NCI-H510A treated with DMSO at 0.1 percent for 48 hours (cell line): ENCODE measurements around the gene PRR20G.
"Not testable (repeated sequence)": the region's sequence is repeated elsewhere in the genome, so short reads cannot be mapped to it uniquely, and the experiment has no call there.

Experiments used
- DNase-seq: peaks from one replicate; lab custom pipeline; 2025; lab: John Stamatoyannopoulos, UW

The PRR20G gene

GRCh38 chr3:127299276-127299675 lies 11.4 kb upstream of the PRR20G start:
- DNase-seq = no peak

- no peak for DNase-seq
Observed at GRCh38 chr3:127296959-127297358, 9.1 kb upstream of the PRR20G start.

- no peak for DNase-seq
Observed at GRCh38 chr3:127296166-127296565, 8.3 kb upstream of the PRR20G start.

- DNase-seq = not testable (repeated sequence)
Observed at GRCh38 chr3:127293650-127294049, 5.8 kb upstream of the PRR20G start.

GRCh38 chr3:127291611-127292010 lies 3.8 kb upstream of the PRR20G start:
- no peak for DNase-seq

DNA sequence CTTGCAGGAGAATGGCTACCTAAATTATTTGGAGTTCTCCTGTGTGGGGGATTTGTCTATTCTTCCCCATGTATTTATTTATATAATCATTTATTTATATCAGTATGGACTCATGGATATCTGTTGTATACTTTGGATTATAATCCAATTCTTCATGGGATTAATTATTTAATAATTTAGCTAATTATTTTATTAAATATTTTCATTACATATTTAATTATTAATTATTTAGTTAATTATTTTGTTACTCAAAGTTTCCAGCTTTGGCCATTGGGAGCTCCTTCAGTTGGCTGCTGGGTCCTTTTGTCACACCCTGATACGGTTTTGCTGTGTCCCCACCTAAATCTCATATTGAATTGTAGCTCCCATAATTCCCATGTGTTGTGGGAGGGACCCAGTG lies 3.3 kb upstream of the PRR20G start:
- no peak for DNase-seq

DNA sequence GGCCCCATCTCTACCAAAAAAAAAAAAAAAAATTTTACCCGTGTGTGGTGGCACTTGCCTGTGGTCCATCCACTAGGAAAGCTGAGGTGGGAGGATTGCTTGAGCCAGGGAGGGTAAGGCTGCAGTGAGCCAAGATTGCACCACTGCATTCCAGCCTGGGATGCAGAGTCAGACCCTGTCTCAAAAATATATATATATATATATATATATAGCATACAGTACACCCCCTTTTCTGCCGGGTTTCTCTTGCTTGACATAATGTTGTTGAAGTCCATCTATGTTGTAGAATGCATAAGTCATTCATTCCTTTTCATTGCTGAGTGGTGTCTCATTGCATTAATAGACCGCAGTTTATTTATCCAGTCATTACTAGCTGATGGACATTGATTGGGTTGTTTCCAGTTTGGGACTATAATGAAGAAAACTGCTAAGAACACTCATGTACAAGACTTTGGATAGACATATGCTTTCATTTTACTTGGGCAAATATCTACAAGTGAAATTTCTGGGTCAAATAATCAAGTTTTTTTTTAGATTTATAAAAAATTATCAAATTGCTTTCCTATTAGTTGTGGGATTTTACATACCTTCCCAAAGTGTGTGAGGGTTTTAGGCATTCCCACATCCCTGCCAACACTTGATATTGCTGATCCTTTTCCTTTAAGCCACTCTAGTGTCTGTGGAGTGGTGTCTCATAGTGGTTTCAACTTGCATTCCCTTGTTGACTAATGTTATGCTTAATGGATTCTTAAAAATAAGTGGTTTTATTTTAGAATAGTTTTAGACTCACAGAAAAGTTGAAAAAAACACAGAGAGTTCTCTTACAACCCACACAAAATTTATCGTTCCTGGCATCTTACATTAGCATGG lies 2.1 kb upstream of the PRR20G start:
- DNase-seq = no peak

GRCh38 chr3:127288921-127289705 lies 1.3 kb upstream of the PRR20G start:
- DNase-seq = no peak

GRCh38 chr3:127288343-127288742 lies 497 bp upstream of the PRR20G start:
- no peak for DNase-seq

GRCh38 chr3:127286571-127287140 lies 1.2 kb downstream of the PRR20G start:
- no peak for DNase-seq

DNA sequence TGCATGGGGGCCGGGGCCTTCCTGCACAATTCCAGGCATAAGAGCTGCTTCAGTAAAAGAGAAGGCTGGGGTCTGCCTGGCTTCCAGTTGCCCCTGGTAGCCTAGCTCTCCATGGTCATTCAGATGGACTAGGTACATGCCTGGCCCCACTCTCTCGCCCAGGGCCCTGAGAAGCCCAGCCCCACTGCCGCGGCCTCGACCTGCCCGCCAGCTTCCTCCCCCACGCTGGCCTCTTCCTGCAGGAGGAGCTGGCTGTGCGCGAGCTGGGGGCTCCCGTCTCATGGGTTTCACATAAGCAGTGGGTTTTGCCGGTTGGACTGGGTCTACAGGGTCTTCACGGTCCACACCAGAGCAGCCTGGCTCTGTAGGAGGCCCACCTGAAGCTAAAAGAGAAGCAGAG lies 3.6 kb downstream of the PRR20G start:
- DNase-seq = no peak

DNA sequence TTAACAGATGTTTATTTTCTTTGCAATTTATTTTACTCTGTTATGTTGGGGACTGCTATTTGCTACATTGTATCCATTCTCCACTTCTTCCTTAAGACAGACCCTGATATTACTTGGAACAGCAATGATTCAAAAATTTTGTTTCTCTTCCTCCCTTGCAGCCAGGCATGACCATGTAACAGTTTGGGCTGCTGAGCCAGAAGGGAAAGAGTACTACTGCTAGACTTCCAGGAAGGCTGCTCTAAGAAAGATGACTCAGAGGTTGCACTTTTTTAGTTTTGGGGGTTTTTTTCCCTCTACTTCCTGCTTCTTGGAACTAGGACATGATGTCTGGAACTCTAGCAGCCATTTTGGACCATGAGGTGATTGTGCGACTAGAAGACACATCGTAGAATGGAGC lies 10.3 kb downstream of the PRR20G start:
- no peak for DNase-seq

- DNase-seq = no peak
Observed at GRCh38 chr3:127276995-127277394, 10.9 kb downstream of the PRR20G start.

DNA sequence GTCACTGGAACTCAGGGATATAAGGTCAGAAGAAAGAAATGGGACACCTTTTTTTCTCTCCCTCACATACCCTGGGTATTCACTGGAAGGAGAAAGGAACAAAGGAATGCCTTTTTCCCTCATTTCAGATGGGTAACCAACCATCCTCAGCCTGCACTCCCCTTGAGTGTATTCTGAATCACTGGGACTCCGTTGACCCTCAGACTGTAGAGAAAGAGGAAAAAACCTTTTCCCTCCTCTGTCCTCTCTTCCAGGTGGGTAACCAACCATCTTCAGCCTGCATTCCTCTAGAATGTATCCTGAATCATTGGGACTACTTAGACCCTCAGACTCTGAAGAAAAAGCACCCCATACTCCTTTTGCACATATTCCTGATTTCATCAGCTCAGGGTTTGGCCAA lies 11.4 kb downstream of the PRR20G start:
- no peak for DNase-seq

DNA sequence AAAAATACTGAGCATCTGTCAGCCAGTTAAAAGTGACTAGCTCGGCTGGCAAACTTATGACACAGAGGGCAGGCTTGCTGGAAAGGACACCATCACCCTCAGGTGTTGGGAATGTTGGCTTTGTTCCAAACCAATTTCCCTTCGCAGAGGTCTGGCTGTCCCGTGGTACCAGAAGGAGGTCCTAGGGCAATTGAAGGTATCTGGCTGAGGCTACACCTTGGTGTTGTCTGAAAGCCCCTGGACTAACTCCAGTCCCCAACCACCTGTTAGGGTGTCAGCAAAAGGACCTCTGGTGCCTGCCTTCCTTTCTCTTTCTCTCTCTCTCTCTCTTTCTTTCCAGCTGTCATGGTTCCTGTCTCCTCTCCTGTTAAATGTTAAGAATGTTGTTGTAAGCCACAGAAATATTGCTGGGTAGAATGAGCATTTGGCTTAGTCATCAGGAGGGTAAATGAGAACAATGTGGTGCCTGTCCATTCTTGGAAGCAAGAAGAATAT lies 12.5 kb downstream of the PRR20G start:
- DNase-seq = no peak

- no peak for DNase-seq
Observed at GRCh38 chr3:127274200-127274760, 13.6 kb downstream of the PRR20G start.

DNA sequence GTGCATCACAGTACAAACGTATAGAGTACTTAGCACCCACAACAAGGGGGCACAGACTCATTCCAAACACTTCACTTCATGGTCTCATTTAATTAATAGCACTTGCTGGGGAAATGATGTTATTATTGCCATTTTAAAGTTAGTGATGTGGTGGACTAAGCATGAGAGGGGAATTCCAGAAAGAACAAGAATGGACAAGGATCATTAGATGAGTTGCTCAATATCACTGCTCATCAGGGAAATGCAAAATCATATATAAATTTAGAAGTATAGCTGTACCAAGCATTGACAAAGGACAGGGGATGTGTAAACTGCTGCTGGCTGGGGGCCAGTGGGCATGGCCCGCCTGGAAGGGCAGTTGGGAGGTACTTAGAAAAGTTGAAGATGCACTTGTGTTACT lies 14.6 kb downstream of the PRR20G start:
- DNase-seq = no peak

GRCh38 chr3:127266186-127266585 lies 21.7 kb downstream of the PRR20G start:
- no peak for DNase-seq

DNA sequence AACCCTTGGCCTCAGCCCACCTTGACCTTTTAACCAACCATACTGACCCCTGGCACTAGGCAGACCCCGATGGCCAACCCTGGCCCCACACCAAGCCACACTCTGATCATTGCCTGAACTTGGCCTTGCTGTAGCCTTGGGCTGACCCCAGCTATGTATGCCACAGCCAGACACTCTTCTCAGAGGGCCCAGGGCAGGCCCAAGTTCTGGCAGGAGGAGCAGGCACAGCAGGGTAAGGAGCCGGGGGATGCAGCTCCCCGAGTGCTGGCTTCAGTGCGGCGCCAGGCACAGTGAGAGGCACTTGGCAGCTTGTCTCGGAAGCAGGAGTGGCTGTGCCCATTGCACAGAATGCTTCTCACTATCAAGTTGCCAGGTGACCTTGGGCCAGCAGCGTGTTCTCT lies 22.3 kb downstream of the PRR20G start:
- no peak for DNase-seq

DNA sequence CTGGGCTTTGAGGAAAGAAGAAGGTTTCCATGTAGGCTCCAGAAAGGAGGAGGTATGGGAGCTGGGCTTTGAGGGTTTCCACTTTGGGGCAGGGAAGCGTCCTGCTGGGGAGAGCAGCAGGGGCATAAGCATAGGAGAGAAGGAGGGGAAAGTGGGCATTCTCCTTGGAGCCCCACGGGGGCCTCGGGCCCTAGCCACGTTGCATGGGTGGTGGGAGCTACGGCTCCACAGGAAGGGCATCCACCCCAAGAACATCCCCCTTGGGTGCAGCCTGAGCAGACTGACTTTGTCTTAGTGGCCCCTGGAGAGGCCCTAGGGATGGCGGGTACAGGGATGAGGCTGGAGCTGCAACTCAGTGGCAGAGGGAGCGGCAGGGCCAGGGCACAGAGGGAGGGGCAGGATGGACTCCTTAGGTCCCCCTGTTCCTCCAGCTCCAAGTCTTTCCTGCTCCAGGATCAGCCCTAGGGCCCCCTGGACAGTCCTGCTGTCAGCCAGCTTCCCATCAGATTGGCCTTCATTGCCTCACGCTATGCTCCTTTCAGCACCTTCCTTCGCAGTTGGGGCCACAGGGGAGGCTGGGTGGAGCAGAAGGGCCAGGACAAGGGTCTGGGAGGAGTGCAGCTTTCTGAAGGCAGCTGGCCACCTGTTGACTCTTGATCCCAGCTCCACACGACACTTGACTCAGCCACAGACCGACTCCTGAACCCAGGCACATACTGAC lies 22.9 kb downstream of the PRR20G start:
- no peak for DNase-seq

DNA sequence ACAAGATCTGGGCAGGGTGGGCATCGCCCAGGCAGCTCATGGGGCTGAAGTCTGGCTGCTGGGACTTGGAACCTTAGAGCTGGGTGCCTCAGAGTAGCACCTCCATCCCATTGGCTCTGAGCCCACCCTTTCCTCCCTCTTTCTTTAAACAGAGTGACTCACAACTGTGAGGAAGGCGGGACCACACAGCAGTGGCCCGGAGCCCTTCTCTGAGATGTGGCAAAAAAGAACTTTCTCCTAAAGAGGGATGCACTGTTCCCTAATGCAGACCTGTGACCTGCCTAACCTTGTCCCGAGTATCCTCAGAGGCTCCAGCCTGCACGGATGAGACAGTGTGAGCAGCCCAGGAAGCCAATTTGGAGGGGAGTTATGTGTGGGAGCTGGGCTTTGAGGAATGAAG lies 23.6 kb downstream of the PRR20G start:
- DNase-seq = no peak
